Neural progenitor cell (in vitro differentiated cells): ENCODE measurements around the gene TMEFF2. TPM values are rescaled to one million over a fixed set of nuclear protein-coding genes. Genes with fewer than 3 reads are reported as not detected.

ENCODE experiments used
- DNase-seq: peaks from one replicate; pipeline ENCODE4 v3.0.0-alpha.2; 2016; ENCODE audit warnings: low spot score
- H2AFZ ChIP-seq: fragments of 200-600 bp; sonication (generic); replicated peaks from 2 replicates; pipeline ENCODE4 v1.6.1; 2016; ENCODE audit warnings: antibody characterized with exemption
- H3F3A ChIP-seq: fragments of 200-600 bp; sonication (generic); 2 replicates; pipeline ENCODE4 v1.6.1; 2016; ENCODE audit warnings: antibody characterized with exemption, low read depth
- H3K27ac ChIP-seq: fragments of 200-600 bp; sonication (generic); 2 replicates; pipeline ENCODE4 v1.5.1; 2016; ENCODE audit warnings: mild to moderate bottlenecking
- H3K27me3 ChIP-seq: fragments of 200-600 bp; sonication (generic); 2 replicates; pipeline ENCODE4 v1.6.1; 2016; ENCODE audit warnings: mild to moderate bottlenecking, moderate library complexity
- H3K36me3 ChIP-seq: fragments of 200-600 bp; sonication (generic); 2 replicates; pipeline ENCODE4 v1.5.1; 2016
- H3K4me1 ChIP-seq: fragments of 200-600 bp; sonication (generic); 2 replicates; pipeline ENCODE4 v1.6.1; 2016; ENCODE audit warnings: mixed run types
- H3K4me2 ChIP-seq: fragments of 200-600 bp; sonication (generic); 2 replicates; pipeline ENCODE4 v1.6.1; 2016
- H3K4me3 ChIP-seq: fragments of 200-600 bp; sonication (generic); 2 replicates; pipeline ENCODE4 v1.5.1; 2016
- H3K79me2 ChIP-seq: fragments of 200-600 bp; sonication (generic); 2 replicates; pipeline ENCODE4 v1.6.1; 2016; ENCODE audit warnings: low read depth
- H3K9ac ChIP-seq: fragments of 200-600 bp; sonication (generic); 2 replicates; pipeline ENCODE4 v1.6.1; 2016
- H3K9me3 ChIP-seq: fragments of 200-600 bp; sonication (generic); 2 replicates; pipeline ENCODE4 v1.5.1; 2016; ENCODE audit warnings: low read depth
- H4K20me1 ChIP-seq: fragments of 200-600 bp; sonication (generic); 2 replicates; pipeline ENCODE4 v1.6.1; 2016; ENCODE audit warnings: low read depth
- H3K27ac Mint-ChIP-seq: 3 replicates; pipeline ENCODE4 v1.8.0; 2021; ENCODE audit warnings: mixed read lengths
- H3K27me3 Mint-ChIP-seq: 2 replicates; pipeline ENCODE4 v1.8.0; 2022; ENCODE audit warnings: low read depth, mild to moderate bottlenecking, inconsistent platforms, moderate library complexity, mixed read lengths; ENCODE audit not compliant: insufficient read depth
- H3K36me3 Mint-ChIP-seq: 3 replicates; pipeline ENCODE4 v1.8.0; 2021; ENCODE audit warnings: mixed read lengths
- H3K4me1 Mint-ChIP-seq: 3 replicates; pipeline ENCODE4 v1.8.0; 2021; ENCODE audit warnings: mixed read lengths
- H3K4me3 Mint-ChIP-seq: 3 replicates; pipeline ENCODE4 v1.8.0; 2021; ENCODE audit warnings: mild to moderate bottlenecking, moderate library complexity, mixed read lengths
- H3K9me3 Mint-ChIP-seq: 3 replicates; pipeline ENCODE4 v1.8.0; 2020; ENCODE audit warnings: mixed read lengths
- CTCF ChIP-seq: fragments of 200-600 bp; sonication (generic); IDR thresholded peaks from 2 replicates; pipeline ENCODE4 v1.5.1; 2017; ENCODE audit warnings: antibody characterized with exemption, mild to moderate bottlenecking
- EZH2 ChIP-seq: fragments of 200-600 bp; sonication (generic); IDR thresholded peaks from 2 replicates; pipeline ENCODE4 v1.6.1; 2017; ENCODE audit warnings: antibody characterized with exemption, mild to moderate bottlenecking, moderate library complexity
- EZH2phosphoT487 ChIP-seq: fragments of 200-600 bp; sonication (generic); IDR thresholded peaks from 2 replicates; pipeline ENCODE4 v1.6.1; 2017; ENCODE audit warnings: antibody characterized with exemption
- total RNA-seq: library from RNA; depleted of rRNA; stranded (reverse); fragments of >200 nt; gene quantifications from 2 replicates; pipeline ENCODE4 v1.2.3, GENCODE V29; 2015; ENCODE audit warnings: low replicate concordance

TMEFF2 gene
- total RNA-seq, 1 donor from 2014 or later = 1.7 TPM

- no peak overlapping the region for H3K4me3 ChIP-seq
- no peaks in the 10 kb centered on the region for H3K9me3 ChIP-seq
- H3K9ac ChIP-seq = no peak overlapping the region
- no peak overlapping the region for H3K27ac ChIP-seq
- peaks cover 8% of the 10 kb centered on the region for H3K4me1 Mint-ChIP-seq
- no peak for TF ChIP-seq EZH2
- no peak for TF ChIP-seq CTCF
- TF ChIP-seq EZH2phosphoT487 = no peak
- H2AFZ ChIP-seq = no peak overlapping the region
- H3K27me3 Mint-ChIP-seq = peaks cover 4% of the 10 kb centered on the region
- H3K4me2 ChIP-seq = no peak overlapping the region
- no peaks in the 10 kb centered on the region for H3K36me3 Mint-ChIP-seq
- DNase-seq = no peak
- H3K27ac Mint-ChIP-seq = no peak overlapping the region
- no peaks in the 10 kb centered on the region for H3F3A ChIP-seq
- no peaks in the 10 kb centered on the region for H3K4me1 ChIP-seq
- no peak overlapping the region for H3K4me3 Mint-ChIP-seq
- no peaks in the 10 kb centered on the region for H4K20me1 ChIP-seq
- H3K9me3 Mint-ChIP-seq = no peaks in the 10 kb centered on the region
- H3K79me2 ChIP-seq = no peaks in the 10 kb centered on the region
- no peaks in the 10 kb centered on the region for H3K27me3 ChIP-seq
- no peaks in the 10 kb centered on the region for H3K36me3 ChIP-seq
Measured at GRCh38 chr2:192053921-192054320, 140.8 kb downstream of the TMEFF2 start.

- Histone ChIP-seq H3K79me2 (no peaks in the 10 kb centered on the region), H3K36me3 (no peaks in the 10 kb centered on the region), H3K27ac (no peak overlapping the region), H3K4me3 (no peak overlapping the region), H4K20me1 (no peaks in the 10 kb centered on the region), H3K27me3 (no peaks in the 10 kb centered on the region), H3F3A (no peaks in the 10 kb centered on the region), H3K4me1 (no peaks in the 10 kb centered on the region), H3K9ac (no peak overlapping the region), H3K9me3 (no peaks in the 10 kb centered on the region), H3K4me2 (no peak overlapping the region), H2AFZ (no peak overlapping the region)
- Mint-ChIP-seq H3K9me3 (no peaks in the 10 kb centered on the region), H3K27me3 (peaks cover 4% of the 10 kb centered on the region), H3K36me3 (no peaks in the 10 kb centered on the region), H3K27ac (no peak overlapping the region), H3K4me3 (no peak overlapping the region), H3K4me1 (peaks cover 8% of the 10 kb centered on the region)
- DNase-seq = no peak
- TF ChIP-seq EZH2 (no peak), CTCF (no peak), EZH2phosphoT487 (no peak)
Measured at GRCh38 chr2:192051533-192051932, 143.2 kb downstream of the TMEFF2 start.

GRCh38 chr2:192049362-192049761 lies 145.4 kb downstream of the TMEFF2 start:
- Histone ChIP-seq H3K27ac (no peak overlapping the region), H3K36me3 (no peaks in the 10 kb centered on the region), H4K20me1 (no peaks in the 10 kb centered on the region), H3K27me3 (no peaks in the 10 kb centered on the region), H3F3A (no peaks in the 10 kb centered on the region), H3K4me1 (no peaks in the 10 kb centered on the region), H3K9ac (no peak overlapping the region), H3K79me2 (no peaks in the 10 kb centered on the region), H3K4me3 (no peak overlapping the region), H2AFZ (no peak overlapping the region), H3K9me3 (no peaks in the 10 kb centered on the region), H3K4me2 (no peak overlapping the region)
- Mint-ChIP-seq H3K4me3 (no peak overlapping the region), H3K9me3 (no peaks in the 10 kb centered on the region), H3K27me3 (peaks cover 2% of the 10 kb centered on the region), H3K4me1 (peaks cover 6% of the 10 kb centered on the region), H3K36me3 (no peaks in the 10 kb centered on the region), H3K27ac (no peak overlapping the region)
- TF ChIP-seq CTCF (no peak), EZH2 (no peak), EZH2phosphoT487 (no peak)
- DNase-seq = no peak
